Pons (tissue), 1 donor: ENCODE measurements around the gene DDIT3.

Experiments used
- DNase-seq: peaks from one replicate; pipeline ENCODE4 v3.0.0-alpha.2; 2016; ENCODE audit warnings: low spot score

Gene DDIT3

DNA sequence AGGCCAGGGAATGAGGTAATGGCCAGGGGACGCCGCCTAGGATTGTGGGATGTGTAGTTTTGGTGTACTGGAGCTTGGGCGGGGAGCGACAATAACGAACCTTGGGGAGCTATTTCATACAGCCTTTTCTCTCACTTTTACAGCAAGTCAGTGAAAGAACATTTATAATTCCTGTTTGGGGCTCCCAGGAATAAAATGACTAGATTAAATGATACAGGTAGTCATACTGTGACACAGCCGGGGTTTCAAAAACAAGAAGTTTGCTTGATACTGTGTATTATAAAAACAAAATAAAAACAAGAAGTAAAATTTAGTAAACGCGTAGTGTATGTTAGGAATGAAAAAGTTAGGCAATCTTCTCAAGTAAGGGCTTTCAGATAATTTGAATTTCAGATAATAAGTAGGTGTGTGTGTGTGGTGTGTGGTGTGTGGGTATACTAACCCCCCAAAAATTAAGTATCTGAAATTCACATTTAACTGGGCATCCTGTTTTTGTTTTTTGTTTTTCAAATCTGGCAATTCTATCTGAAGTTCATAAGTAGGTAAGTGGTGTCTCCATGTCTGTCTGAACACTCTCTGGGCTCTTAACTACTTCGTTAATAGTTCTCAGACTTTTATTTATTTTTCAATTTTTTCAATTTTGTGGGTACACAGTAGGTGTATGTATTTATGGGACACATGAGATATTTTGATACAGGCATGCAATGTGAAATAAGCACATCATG, 27.1 kb upstream of the DDIT3 start:
- DNase-seq, result no peak

DNA sequence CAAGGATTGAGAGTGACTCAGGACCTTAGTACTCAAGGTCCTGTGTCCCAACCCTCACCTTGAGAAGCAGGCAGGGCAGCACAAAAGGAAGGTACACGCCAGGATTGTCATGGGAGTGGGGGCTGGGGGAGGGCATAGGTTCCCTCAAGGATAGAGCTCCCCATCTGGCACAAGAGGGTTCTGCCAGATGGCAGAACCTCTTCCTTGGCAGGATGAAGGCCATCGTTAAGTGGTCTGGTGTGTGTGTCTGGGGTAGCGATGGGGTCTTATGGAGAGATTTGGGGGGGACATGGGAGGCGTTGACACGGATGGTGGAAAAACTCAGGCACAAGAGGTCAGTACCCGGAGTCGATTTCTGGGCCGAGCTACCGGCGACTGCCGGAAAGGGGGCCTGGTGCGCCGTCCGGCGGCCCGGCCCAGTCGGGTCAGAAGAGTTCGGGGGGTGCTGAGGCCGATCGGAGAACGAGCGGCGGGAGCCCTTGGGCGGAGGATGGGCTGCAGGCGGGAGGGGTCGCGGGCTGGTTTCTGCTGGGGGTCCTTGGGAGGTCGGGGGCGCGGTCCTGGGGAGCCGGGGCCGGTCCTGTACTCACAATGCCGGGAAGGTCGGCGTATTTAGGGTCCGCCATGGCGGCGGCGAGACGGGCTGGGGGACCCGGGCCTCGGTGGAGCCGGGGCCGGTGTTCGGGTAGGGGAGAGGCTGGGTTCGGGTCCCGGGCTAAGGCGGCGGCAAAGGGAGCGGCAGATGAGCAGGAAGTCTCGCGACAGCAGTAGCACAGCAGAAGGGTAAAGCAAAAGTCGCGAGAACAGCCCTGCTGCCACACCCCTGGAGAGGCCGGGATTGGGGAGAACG, 26.3 kb upstream of the DDIT3 start, which contains the start of gene DCTN2:
Gene DCTN2 (minus strand): TSS at position 755 of the 850 bp plus-strand sequence. CDS start 129 bp downstream, at position 626.
- DNase-seq, result peak; percentile 96

DNA sequence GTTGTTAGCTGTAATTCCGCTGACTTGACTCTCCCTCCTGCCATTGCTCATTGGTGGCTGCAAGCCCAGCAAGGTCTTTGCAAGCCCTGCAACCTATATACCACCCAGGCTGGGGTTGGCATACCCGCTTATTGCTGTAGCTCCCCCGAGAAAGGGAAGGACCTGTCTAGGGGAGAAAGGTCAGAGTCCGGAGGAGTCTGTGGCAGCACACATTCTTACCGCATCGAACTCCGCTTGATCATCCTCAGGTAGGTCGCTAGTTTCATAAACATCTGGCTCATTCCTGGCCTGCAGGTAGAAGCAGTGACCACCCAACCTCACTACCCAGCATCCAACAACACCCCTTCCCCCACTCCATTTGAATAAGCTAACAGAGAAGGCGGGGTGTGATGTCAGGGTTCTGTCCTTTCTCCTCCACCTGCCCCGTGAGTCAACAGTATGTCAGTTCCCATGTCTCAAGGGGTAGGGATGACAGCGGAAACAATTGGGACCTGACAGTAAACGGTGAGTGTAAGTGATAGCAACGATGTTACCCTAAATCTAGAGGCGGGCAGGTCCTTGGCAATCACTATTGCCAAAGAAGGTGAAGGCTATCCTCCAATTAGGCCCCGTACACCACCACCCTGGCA, 25.6 kb upstream of the DDIT3 start:
- DNase-seq, result no peak

DNA sequence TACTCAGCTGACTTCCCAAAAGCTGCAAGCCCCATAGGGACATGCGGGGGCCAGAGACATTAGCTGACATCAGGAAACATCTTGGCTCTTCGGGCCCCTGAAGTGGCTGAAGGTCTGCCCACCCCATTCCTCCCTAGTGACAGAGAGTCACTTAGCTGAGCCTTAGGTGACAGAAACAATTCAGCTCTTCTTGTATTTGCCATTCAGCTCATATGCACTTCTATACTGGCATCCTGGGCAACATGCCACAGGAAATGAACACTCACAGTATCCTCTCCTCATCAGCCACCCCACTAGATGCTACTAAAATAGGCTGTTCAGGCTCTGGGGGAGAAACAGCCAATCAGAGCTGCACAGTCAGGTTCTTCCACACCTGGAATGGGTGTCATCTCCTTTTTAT, 23.3 kb upstream of the DDIT3 start:
- no peak for DNase-seq

DNA sequence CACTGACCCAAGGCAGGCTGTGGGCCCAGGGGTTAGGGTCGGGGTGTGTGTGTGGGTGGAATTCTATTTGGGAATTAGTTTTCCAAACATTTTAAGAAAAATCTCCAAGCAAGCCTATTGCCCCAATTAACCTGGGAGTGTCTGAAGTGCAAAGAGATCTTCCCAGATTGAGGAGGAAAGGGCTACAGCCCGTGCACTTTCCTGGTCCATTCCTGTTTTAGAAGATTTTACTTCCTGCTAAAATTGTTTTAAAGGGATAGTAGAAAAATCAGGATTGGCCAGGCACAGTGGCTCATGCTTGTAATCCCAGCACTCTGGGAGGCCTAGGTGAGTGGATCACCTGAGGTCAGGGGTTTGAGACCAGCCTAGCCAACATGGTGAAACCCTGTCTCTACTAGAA, 21.4 kb upstream of the DDIT3 start:
- DNase-seq, result no peak

DNA sequence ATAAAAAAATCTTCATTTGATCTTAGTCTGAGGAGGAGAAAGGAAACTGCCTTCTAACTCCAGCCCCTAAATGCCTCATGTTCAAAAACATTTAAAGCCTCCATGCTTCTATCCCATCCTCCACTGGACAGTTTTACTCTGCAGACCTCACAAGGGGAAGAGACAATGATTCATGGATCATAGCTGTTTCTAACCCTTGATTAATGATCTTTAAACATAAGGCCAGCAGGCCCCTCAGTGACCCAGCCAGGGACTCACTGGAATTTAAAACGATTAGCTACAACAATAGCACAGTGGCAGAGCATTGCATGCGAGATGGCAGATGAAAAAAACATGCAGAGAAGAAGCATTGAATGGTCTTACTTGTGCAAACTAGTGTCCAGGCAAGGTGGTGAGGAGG, 20.7 kb upstream of the DDIT3 start:
- DNase-seq, result no peak

DNA sequence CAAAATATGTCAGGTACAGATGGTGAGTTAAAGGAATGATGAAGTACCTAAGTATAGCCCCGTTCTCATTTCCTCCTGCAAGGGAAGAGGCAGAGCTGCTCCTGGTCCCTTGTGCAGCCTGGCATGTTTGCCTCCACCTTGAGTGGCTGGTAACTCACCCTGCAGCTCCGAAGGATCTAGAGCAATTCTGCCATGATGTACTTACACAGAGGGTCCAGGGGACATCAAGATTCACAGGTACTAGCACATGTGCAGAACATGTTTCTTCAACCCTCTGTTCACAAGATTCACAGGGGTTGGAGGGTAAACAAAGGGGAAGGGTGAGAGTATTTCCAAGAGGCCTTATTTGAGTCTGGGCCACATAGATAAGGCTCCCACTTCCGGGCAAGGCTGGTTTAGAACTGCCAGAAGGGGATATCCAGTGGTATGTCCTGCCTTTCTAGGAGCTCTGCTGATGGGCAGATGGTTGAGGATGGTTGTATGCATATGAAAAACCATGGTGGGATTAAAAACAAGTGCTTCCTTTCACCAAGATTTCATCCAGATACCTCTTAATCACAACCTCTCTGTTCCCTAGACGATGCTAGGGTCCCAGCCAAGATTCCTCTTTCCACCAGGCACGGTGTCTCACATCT, 18.9 kb upstream of the DDIT3 start:
- no peak for DNase-seq

DNA sequence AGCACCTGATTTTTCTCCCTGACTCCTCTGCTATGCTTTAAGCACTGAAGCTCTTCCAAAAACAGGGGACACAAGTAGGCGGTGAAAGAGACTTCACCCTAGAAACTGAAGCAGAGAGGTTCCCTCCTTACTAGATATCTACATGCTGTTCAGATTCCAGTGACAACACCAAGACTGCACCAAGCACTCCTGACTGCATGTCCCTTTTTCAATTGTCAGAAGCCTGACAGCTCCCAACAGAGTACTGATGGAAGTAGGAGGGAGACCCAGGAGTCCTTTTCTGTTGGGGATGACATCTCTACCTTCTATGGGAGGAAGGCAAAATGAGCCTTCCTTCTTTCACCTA, 16.3 kb upstream of the DDIT3 start:
- DNase-seq, result no peak

DNA sequence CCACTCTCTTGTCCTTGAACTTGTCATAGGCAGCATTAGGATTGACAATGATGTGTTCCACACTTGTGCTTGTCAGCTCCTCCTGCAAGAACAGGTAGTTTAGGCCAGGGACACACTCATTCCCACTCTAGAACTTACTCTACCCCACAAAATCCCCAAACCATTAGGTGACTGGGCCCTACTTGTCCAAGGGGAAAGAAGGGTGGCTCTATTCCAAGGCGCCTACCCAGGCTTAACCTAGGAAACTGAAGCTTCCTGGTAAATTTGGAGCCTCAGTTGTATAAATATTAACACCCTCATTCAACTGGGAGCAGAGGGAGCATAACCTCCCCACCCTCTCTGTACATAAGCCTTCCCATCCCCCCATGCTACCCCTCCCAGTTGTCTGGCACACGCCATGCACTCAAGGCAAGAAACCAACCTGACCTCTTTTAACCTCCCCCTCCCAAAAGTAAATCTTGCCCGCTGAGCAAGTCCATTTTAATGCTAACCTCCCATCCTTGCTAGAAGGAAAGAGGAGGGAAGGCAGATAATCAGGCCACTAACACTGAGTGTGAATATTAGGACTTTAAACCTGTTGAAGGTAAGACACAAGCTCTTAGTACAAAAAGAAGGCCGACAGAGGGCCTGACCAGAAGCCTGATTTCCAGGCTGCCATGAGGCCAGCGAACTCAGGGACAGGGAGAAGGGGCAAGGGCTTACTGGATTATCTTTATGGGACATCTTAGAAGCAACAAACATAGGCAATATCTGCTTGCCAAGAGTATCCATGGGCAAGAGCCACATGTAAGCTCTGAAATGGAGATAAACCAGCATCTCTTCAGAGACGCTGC, 15.7 kb upstream of the DDIT3 start:
- no peak for DNase-seq

DNA sequence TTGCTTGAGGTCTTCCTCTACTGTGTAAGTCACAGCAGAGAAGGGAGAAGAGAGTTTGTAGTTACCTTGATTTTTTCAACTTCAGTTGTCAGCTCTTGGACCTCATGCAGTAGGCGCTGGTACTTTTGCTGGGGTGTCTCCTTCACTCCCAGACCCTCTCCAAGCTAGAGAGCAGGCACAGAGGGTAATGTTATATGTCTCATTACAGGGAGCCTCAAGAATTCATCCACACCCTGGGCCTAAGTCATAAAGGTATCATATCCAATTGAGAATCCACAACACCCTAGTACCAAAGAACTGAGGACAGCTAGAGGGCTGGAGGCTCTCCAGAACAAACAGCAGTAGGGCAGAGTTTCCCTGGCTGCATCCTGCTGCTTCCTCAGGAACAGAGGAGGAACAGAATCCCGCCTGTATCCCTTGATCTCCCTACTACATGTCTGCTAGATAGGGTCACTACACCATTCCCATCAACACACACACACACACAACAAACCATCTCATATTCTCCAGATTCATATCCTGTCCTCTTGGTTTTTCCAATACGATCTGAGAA, 14.8 kb upstream of the DDIT3 start:
- DNase-seq, result no peak

DNA sequence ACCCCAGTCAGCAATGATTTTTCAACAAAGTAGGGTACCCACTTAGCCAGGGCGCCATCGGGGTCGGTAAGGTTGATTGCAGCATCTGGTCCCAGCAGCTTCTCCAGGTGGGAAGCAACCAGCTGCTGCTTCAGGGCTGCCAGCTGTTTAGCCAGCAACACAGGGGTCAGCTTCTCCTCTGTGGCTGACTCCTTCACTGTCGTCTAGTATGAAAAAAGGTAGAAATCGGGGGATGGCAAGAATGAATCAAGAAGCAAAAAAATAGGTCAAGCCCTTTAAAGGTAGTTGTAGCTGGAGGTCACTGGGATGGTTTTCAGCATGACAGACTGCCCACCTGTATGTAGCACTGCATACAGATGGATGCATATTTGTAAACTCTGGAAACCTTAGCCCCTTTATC, 13.9 kb upstream of the DDIT3 start:
- DNase-seq, result no peak

DNA sequence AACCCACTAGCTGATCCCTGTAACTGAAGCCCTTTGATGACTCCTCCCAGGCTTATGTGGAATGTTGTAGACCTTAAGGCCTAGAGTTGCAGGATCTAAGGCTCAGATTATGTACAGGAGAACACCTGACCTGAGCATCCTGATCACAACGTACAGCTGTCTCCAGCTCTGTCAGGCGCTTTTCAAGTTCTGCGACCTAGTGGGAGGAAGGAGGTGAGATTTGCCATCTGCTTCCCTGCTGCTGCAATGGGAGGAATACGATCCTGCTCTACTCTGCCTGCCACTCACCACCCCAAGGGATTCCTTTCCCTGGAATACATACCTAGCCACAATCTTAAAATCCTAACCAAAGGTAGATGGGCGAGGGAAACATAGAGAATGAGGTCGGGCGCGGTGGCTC, 12.8 kb upstream of the DDIT3 start:
- DNase-seq, result no peak

DNA sequence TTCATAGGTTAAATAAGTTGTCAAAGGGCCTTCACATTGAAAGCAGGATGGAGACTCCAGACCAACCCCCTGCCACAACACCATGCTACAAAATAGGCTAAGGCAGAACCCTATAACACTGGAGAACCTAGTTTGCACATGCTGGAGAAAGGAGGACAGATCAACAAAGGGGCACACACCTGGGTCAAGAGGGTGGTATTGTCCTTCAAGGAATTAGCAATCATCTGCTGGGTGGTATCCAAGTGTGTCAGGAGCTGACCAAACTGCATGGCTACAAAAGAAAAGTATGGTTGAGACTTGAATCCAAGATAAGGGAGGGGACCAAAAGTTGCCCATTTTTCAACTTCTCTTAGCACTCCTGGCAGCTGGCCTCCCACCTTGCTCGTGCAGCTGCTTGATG, 11.5 kb upstream of the DDIT3 start:
- DNase-seq, result no peak

DNA sequence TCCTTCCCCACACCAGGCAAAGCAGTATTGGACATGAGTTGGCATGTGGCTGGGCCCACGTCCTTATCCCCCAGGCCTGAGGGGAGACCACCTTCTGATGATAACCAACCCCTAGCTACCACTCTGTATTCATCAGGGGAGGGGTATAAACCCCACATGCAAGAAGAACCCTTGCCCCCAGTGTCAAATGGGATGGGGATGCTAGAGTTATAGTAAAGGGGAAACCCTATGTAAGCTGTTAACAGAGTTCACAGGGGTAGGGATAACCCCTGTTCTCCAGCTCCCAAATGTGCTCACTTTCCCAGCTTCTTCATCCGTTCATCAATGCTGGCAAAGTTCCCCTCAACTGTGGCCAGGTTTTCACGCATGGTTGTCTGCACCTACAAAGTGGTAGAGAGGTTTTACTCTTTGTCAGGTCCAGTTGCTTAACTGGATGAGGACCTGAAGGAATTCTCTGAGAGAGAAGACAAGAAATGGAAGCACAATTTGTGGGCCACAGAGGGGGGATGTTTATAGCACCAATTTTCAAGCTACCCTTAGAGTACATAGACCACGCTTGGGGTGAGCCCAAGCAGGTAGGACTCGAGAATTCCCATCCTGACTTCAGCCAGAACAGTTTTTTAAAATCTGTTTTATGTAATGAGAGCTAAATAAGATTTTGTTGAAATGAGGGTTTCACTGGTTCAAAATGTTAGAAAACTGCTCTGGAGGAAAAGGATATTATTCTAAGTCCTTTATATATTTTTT, 10.3 kb upstream of the DDIT3 start:
- DNase-seq, result no peak

DNA sequence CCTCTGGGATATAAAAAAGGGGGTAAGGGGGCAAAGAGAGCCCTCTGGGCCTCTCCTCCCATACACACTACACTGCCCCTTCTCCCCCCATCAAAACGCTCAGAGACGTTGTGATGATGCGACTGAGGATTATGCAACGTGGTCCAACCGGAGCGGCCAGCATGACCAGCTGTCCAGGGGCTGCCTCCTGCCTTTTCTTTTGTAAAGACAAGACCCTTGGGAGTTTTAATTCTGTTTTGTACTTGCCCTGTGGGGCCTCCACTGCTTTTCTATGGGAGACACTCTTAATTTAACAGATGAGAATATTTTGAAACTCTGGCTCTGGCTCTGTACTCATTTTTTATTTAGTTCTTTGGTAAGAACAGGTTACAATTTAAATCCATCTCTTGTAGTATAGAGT, 9.5 kb upstream of the DDIT3 start:
- no peak for DNase-seq

DNA sequence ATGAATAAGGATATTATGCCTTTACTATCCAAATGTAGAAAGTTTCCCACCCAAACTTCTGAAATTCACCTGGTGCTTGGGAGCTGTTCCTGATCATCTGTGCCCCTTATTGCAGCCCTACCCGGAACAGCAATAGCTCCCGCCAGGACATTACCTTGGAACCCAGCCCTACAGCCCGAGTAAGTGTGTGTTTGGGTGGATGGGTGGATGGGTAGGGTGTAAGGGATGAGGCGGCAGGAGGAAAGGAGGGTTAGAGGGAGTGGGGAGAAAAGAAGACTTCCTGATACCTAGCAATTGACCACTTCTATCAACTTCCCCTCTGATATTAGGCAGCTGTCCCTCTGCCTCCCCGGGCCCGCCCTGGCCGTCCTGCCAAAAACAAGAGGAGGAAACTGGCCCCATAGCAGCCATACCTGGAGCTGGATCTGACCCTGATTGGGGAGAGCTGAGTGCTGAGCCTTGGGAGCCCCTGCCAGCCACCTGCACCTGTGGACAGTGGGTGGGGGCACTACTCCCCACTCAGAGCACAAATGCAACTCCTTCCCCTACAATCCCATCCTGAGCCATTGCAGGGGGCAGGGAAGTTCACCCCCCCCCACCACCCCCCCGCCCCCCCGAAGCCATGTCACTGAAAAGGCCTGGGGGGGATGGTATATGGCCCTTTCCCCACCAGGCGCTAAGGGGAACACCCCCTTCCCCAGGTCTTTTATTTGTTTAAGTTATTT, 8.7 kb upstream of the DDIT3 start:
- no peak for DNase-seq

DNA sequence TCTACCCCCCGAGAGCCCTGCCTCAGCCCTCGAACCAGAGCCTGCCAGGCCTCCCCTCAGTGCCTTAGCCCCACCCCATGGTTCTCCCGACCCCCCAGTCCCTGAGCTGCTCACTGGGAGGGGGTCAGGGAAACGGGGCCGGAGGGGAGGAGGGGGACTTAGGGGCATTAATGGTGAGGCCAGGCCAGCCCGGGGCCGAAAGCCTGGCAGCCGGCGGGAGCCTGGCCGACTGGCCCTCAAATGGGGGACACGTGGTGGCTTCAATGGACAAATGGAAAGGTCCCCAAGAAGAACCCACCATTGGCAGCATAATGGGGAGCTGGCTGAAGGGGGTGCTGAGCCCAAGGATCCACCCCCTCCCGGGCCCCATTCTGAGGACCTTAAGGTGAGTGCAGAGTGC, 7.9 kb upstream of the DDIT3 start:
- DNase-seq, result no peak

DNA sequence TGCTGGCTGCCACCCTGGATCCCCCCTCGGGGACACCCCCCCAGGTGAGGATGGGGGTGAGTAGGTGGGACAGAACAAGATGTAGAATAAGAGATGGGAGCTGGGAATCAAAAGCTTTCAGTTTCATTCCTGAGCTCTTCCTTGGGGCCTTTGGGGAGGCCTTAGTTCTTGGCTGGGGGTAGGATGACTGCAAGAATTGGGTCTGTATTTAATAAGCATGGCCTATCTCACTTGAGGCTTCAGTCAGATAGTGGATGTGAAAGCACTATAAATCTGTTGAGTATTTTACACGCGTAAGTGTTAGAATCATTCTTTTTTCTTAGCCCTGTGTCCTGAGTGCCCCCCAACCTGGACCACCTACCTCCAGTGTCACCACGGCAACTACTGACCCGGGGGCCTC, 6.9 kb upstream of the DDIT3 start:
- DNase-seq, result no peak

DNA sequence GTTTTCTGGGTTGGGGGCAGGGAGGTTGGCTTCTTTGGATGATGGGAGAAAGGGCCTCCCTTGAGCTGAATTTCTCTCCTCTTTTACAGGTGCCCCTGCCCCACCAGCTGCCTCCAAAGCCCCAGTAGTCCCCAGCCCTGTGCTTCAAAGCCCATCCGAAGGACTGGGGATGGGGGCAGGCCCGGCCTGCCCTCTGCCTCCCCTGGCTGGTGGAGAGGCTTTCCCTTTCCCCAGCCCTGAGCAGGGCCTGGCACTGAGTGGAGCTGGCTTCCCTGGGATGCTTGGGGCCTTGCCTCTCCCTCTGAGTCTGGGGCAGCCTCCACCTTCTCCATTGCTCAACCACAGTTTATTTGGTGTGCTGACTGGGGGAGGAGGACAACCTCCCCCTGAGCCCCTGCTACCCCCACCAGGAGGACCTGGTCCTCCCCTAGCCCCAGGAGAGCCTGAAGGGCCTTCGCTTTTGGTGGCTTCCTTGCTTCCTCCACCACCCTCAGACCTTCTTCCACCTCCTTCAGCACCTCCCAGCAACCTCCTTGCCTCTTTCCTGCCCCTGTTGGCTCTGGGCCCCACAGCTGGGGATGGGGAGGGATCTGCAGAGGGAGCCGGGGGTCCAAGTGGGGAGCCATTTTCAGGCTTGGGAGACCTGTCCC, 6.3 kb upstream of the DDIT3 start:
- DNase-seq, result no peak
